SIG-M5 treated with dmso at 0.1 percent for 504 hours (cell line): ENCODE results near the gene EPDR1.
A peak's percentile ranks its signal among the peaks of the same experiment; 100 is the strongest.

Experiments
- DNase-seq: peaks from one replicate; lab custom pipeline; 2025; ENCODE audit not compliant: unreplicated experiment; lab: John Stamatoyannopoulos, UW

Gene EPDR1

DNA sequence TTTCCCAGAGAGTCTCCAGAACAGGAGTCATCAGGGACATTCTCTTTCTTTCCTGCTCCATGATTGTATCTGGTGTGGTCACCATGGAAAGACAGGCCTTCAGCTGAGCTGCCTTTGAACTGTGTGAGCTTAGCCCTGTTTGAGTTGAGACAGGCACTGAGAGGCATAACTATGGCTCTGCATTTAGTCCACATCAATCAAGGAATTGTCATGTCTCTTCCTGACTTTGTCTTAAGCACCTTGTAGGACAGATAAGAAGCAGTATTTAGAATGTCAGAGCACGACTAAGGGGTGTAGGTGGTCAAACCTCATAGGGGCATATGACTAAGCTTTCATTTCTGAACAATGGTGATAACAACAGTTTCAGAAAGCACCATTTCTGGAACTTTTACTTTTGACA lies 53.5 kb downstream of the EPDR1 start:
- DNase-seq, result no peak

GRCh38 chr7:37974711-37975110 lies 54.3 kb downstream of the EPDR1 start:
- DNase-seq, result no peak

- peak; percentile 6 for DNase-seq
Measured at GRCh38 chr7:37977243-37977642, 56.8 kb downstream of the EPDR1 start.

DNA sequence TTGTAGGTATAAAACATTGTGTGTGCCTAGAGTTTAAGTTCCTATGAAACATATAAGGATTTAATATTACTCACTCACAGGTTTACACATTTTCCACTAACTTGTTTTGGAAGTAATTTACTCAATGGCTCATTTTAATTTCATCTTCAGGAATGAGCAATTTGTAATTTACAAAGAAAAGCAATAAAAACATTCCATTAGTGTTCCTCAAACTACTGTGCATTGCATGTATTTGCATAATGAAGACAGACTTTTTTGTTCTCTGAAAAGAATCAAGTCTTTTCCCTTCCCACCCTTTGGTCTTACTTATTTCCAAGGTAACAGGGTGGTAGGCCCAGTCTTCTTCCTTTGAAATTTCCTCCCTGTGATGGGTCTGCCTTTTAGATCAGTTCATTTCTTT lies 61.2 kb downstream of the EPDR1 start:
- no peak for DNase-seq

DNA sequence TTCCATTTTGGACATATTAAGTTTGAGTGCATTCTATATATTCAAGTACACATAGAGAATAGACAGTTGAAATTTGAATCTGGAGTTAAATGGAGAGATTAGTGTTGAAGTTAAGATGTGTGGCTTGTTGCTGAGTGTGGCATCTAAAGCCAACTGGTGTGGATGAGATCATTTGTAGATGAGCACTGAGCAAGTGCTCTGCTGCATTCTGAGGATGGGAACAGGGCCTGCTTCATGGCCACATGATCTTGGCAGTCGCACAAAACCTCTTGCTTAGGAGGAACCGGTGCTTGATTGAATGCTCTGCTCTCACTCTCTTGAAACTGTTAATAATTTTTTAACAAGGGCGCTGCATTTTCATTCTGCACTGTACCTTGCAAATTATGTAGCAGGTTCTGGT lies 62.0 kb downstream of the EPDR1 start:
- DNase-seq, result no peak

- no peak for DNase-seq
Measured at GRCh38 chr7:37984750-37985390, 64.4 kb downstream of the EPDR1 start.

- no peak for DNase-seq
Measured at GRCh38 chr7:37986908-37987330, 66.5 kb downstream of the EPDR1 start.

GRCh38 chr7:37987732-37988131 lies 67.3 kb downstream of the EPDR1 start:
- DNase-seq, result peak; percentile 37

- DNase-seq, result no peak
Measured at GRCh38 chr7:37988721-37989650, 68.5 kb downstream of the EPDR1 start.

- DNase-seq, result no peak
Measured at GRCh38 chr7:37990337-37990736, 69.9 kb downstream of the EPDR1 start.

DNA sequence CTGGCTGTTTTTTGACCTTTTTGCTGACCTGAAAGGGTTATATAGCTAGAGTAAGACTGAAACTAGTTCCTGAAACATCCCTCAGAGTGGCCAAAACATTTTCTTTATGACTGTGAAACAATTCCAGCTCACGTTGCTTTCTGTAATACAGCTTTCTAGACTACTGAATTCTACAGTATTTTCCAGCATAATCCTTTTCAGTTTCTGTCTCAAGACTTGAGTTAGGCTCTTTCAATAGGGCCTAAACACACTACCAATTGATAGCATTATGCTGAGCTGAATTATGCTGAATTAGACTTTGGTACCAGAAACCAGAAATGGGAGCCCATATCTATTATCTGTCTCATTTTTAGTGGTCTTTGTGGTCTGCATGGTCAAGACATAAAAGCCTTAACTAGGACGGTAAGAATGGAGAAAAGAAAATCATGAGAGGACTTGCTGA lies 72.6 kb downstream of the EPDR1 start:
- DNase-seq, result no peak

GRCh38 chr7:37999673-38000072 lies 79.2 kb downstream of the EPDR1 start:
- no peak for DNase-seq

DNA sequence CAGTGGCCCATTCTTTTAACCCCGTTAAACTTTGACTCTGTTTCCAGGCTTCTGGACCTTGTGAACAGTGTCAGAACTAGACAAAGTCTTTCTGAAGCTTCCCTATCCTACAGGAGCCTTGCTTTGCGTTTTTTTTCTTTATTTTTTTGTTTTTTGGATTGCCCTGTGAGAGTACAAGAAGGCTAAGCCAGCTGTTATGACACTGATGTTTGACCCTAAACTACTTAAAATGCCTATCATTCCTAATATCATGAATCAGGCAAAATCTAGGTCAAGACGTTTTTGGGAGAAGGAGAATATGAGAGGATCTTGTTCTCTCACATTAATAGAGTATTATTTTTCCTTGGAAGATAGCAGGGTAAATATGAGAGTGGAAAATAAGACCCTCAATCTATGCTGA lies 79.8 kb downstream of the EPDR1 start:
- no peak for DNase-seq
